Erythroblast (primary cell): Measurements from ENCODE around the gene COL7A1.

Experiments
- GATA1 ChIP-seq: IDR thresholded peaks from 2 replicates; pipeline ENCODE4 v1.6.1; 2011; ENCODE audit warnings: low read depth, mild to moderate bottlenecking, control low read depth, low read length, moderate library complexity
- POLR2A ChIP-seq: IDR thresholded peaks from 2 replicates; pipeline ENCODE4 v1.6.1; 2011; ENCODE audit warnings: mild to moderate bottlenecking, low read length

DNA sequence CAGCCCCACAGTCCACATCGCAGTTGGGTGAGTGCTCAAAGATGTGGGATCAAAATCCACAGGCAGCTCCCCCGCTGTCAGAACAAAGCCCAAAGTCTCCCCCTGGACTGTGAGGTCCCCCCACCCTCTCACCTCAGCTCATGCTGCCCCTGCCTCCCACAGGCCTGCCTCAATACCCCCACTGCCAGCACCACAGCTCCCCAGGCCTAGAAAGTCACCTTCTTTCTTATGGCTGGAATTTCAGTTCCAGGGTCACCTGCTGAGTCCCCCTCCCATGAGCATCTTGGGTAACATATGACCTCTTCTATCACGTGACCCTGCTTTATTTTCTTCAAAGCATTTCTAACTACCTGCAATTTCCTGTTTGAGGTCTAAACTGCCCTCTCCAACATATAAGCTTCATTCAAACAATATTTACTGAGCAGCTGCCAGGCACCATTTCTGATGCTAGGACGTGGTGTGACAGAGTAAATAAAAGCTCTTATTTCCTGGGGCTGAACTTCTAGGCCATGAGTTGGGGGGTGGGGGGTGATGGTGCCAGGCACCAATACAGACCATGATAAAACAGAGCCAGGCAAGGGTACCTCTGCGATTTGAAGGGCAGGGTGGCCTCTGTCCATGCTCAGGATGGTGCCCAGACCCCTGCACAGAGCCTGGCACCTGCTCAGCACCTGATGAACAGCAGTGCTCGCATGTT, 28.9 kb upstream of the COL7A1 start:
- TF ChIP-seq POLR2A = no peak
- no peak for TF ChIP-seq GATA1
